Heart right ventricle (tissue), 16 donors: ENCODE measurements around the gene ATXN7L1. TPM values are rescaled to one million over a fixed set of nuclear protein-coding genes. Genes with fewer than 3 reads are reported as not detected.
"Not testable (repeated sequence)": the region's sequence is repeated elsewhere in the genome, so short reads cannot be mapped to it uniquely, and the experiment has no call there.

Source experiments
- ATAC-seq, 8 donors: fragments of 200-7000 bp; cut with Tn5 transposase; one replicate each; pipeline ENCODE4 v1.9.1; 2020; ENCODE audit warnings: mild to moderate bottlenecking in 8 of 8, moderate library complexity in 8 of 8, moderate number of reproducible peaks in 1 of 8
- DNase-seq, 2 donors: peaks; one replicate each; pipeline ENCODE4 v3.0.0-alpha.2; 2020
- H3K27ac ChIP-seq, 10 donors: fragments of 200-600 bp; sonication (generic) in 2 of 10; one replicate each; pipeline versions ENCODE4 v1.5.0 to v1.8.0; 2020 to 2022; ENCODE audit warnings: mild to moderate bottlenecking in 3 of 10
- H3K27me3 ChIP-seq, 7 donors: fragments of 200-600 bp; one replicate each; pipeline ENCODE4 v1.8.0; 2021 to 2022; ENCODE audit warnings: mild to moderate bottlenecking in 2 of 7
- H3K36me3 ChIP-seq, 9 donors: fragments of 200-600 bp; sonication (generic) in 1 of 9; one replicate each; pipeline versions ENCODE4 v1.5.0 to v1.8.0; 2020 to 2022; ENCODE audit warnings: mild to moderate bottlenecking in 2 of 9
- H3K4me1 ChIP-seq, 9 donors: fragments of 200-600 bp; sonication (generic) in 1 of 9; one replicate each; pipeline versions ENCODE4 v1.5.0 to v1.8.0; 2020 to 2022; ENCODE audit warnings: mild to moderate bottlenecking in 4 of 9
- H3K4me3 ChIP-seq, 10 donors: fragments of 200-600 bp; sonication (generic) in 2 of 10; one replicate each; pipeline versions ENCODE4 v1.5.0 to v1.8.0; 2020 to 2022; ENCODE audit warnings: mild to moderate bottlenecking in 7 of 10, moderate library complexity in 2 of 10
- H3K9me3 ChIP-seq, 11 donors: fragments of 200-600 bp in 10 of 11; sonication (generic) in 2 of 11; one replicate each; pipeline versions ENCODE4 v1.5.0 to v1.8.0; 2013 to 2022; ENCODE audit warnings: mild to moderate bottlenecking in 2 of 11, control low read depth in 1 of 11, moderate library complexity in 1 of 11
- WGBS, 2 donors: extraction: QIAGEN DNeasy Blood & Tissue Kit; methylation state at CpG; one replicate each; pipeline ENCODE4 v1.1.7; 2013; ENCODE audit warnings: inconsistent platforms in 1 of 2; 5-methylcytosine and 5-hydroxymethylcytosine counted together
- intact Hi-C, 10 donors: fragments of 100-400 bp; cut with DNase I; formaldehyde crosslinking; loops; one replicate each; pipeline versions ENCODE4 v1.11.1 to v1.14.2; 2022
- polyA plus RNA-seq, 2 donors: library from polyadenylated mRNA; stranded (reverse); fragments of 200-250 nt; gene quantifications; one replicate each; pipeline ENCODE4 v1.2.3, GENCODE V29; 2013
- total RNA-seq, 10 donors: library from RNA; stranded (reverse); fragmentation: NEBNext Ultra II Directional in 3 of 10; extraction: Animal tissue kit (Norgen Biotek cat#: 25700) in 3 of 10; gene quantifications; one replicate each; pipeline versions ENCODE4 v1.2.1 to v1.2.4, GENCODE V29; 2021 to 2023
- TF ChIP-seq, protein P1 (sequence below), 9 donors: fragments of 200-600 bp; sonication (generic) in 2 of 9; IDR thresholded peaks; one replicate each; pipeline versions ENCODE4 v1.5.0 to v1.8.0; 2021 to 2022; ENCODE audit warnings: antibody characterized with exemption in 9 of 9, mild to moderate bottlenecking in 5 of 9, moderate library complexity in 1 of 9
- donor health status: Arrhythmogenic right ventricular cardiomyopathy.
- donor health status: ischemic (EF 13 %, LVEDD 7.1; RV severe dilation, severe dysfunction).
- donor health status: healthy with polysubstance abuse.
- donor health status: DM: no; HTN: yes; CAD: no.
- donor health status: DM: no; HTN: no; CAD: no.
- donor health status: ischemic (EF 25% LVEDD 6.9; RV normal size, moderate dysfunction).
- donor health status: ischemic (EF 25% LVEDD 5.7; RV mildly dilated, moderate dysfunction).
- donor health status: healthy.
- donor health status: DM: yes; HTN: yes; CAD: no.
- donor health status: Ischemic cardiomyopathy.
- donor health status: ischemic (EF 35%, LVEDD 5.7; RV mildly dilated, moderate dysfunction).
- donor health status: nonischemic (EF 11% LVEDD 7.7; RV severe dilation, severe dysfunction).
- donor health status: DM: yes; HTN: yes; CAD: no.
- donor health status: PGD.
- donor health status: ischemic (EF 29% LVEDD 5.4; RV normal size, mild dysfunction).
- donor health status: nonischemic (EF 23%, LVEDD 6.1; RV moderate dilation, normal function).

ATXN7L1 gene
- total and polyA plus RNA-seq, 12 donors, result 1.7 to 7.2 (median 5.4) TPM

DNA sequence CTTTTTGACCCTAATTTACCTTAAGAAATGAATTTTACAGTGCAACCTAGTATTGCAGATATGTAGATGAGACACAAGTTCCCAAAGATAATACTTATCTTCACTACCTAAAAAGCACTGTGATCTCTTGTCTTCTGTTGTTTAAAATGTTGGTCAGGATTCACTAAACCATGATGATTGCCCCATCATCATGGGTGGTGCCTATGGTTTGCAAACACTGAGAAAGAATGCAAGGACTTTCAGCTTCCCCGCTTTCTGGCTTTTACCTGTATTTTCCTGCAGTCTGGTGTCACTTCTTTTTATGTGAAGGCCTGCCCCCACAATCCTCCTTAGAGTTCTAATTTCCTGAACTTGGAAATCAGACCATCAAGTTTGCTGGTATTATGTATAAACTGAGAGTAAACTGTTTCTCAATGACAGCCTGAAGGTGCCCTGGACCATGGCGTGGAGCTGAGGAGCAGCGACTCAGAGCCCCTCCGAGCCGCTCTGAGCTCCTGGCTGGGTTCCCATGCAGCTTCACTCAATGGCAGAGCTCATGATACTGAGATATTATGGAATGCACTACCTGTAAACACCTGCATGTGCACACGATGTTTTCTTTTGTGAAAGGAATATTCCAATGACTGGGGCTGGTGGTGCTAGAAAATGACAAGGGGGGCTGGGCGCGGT lies 176.7 kb downstream of the ATXN7L1 start:
- Histone ChIP-seq H3K36me3 (no peaks in the 10 kb centered on the region), H3K4me3 (no peak overlapping the region), H3K4me1 (no peaks in the 10 kb centered on the region), H3K9me3 (no peaks in the 10 kb centered on the region), H3K27me3 (no peaks in the 10 kb centered on the region), H3K27ac (no peak overlapping the region)
- ATAC-seq, result no peak
- WGBS, 2 donors, result 92 to 96% methylated on average over 8 of the region's 8 CpGs
- no peak for DNase-seq
- TF ChIP-seq, protein P1, sequence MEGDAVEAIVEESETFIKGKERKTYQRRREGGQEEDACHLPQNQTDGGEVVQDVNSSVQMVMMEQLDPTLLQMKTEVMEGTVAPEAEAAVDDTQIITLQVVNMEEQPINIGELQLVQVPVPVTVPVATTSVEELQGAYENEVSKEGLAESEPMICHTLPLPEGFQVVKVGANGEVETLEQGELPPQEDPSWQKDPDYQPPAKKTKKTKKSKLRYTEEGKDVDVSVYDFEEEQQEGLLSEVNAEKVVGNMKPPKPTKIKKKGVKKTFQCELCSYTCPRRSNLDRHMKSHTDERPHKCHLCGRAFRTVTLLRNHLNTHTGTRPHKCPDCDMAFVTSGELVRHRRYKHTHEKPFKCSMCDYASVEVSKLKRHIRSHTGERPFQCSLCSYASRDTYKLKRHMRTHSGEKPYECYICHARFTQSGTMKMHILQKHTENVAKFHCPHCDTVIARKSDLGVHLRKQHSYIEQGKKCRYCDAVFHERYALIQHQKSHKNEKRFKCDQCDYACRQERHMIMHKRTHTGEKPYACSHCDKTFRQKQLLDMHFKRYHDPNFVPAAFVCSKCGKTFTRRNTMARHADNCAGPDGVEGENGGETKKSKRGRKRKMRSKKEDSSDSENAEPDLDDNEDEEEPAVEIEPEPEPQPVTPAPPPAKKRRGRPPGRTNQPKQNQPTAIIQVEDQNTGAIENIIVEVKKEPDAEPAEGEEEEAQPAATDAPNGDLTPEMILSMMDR (IDR thresholded peaks at IDR 0.05), result no peak
- intact Hi-C loops, result loop anchor here in 1 of 10 donors (10.0 kb wide), 1 partner anchor 45 kb away; no protein-coding TSS in a partner anchor

DNA sequence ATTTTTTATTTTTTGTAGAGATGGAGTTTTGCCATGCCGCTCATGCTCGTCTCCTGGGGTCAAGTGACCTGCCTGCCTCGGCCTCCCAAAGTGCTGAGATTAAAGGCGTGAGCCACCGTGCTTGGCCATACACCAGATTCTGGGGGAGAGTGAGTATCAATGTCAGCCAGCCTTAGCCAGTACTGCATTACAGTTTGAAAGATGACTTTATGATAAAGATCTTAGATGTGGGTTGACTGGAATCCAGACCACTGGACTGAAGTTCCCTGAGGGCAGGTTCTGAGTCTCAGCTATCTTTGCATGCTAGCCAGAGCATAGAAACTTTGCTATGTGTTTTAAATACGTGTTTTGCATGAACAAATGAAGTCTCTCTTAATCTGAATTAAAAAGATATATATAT lies 177.9 kb downstream of the ATXN7L1 start:
- Histone ChIP-seq H3K36me3 (no peaks in the 10 kb centered on the region), H3K4me3 (no peak overlapping the region), H3K27me3 (no peaks in the 10 kb centered on the region), H3K9me3 (no peaks in the 10 kb centered on the region), H3K27ac (no peak overlapping the region), H3K4me1 (no peaks in the 10 kb centered on the region)
- intact Hi-C loops, result no loop called here
- 98% methylated on average over 6 of the region's 6 CpGs for WGBS, 2 donors
- TF ChIP-seq, protein P1 (IDR thresholded peaks at IDR 0.05), result no peak
- no peak for ATAC-seq
- no peak for DNase-seq

DNA sequence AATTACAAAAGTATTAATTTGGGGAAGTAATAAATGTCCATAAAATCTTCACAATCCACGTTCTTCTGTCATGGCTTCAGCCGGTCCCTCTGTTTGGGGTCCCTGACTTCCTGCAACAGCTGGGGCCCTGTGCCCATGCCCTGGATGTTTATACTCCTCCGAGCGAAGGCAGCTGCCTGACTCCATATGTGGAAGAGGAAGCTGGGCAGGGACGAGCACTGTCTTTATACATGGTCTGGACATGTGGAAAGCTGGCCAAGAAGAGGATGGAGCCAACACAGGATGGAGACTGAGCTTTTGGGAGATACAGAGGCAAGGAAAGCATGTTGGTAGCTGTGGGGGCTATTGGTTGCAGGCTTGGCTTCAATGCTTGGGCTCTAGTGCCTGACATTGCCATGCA lies 178.6 kb downstream of the ATXN7L1 start:
- 96% methylated on average over 5 of the region's 5 CpGs for WGBS, 2 donors
- TF ChIP-seq, protein P1 (IDR thresholded peaks at IDR 0.05), result no peak
- intact Hi-C loops, result no loop called here
- no peaks in the 10 kb centered on the region for H3K27me3 ChIP-seq
- H3K4me1 ChIP-seq, result no peaks in the 10 kb centered on the region
- DNase-seq, result no peak
- no peaks in the 10 kb centered on the region for H3K9me3 ChIP-seq
- no peak overlapping the region for H3K27ac ChIP-seq
- no peak overlapping the region for H3K4me3 ChIP-seq
- ATAC-seq, result no peak
- no peaks in the 10 kb centered on the region for H3K36me3 ChIP-seq

DNA sequence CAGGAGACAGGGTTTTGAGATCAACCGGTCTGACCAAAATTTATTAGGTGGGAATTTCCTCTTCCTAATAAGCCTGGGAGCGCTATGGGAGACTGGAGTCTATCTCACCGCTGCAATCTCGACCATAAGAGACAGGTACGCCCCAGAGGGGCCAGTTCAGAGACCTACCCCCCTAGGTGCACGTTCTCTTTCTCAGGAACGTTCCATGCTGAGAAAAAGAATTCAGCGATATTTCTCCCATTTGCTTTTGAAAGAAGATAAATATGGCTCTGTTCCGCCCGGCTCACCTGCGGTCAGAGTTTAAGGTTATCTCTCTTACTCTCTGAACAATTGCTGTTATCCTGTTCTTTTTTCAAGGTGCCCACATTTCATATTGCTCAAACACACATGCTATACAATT lies 179.2 kb downstream of the ATXN7L1 start:
- DNase-seq, H3K4me3 ChIP-seq, H3K36me3 ChIP-seq, H3K9me3 ChIP-seq, H3K4me1 ChIP-seq, ATAC-seq, H3K27me3 ChIP-seq, intact Hi-C loops, H3K27ac ChIP-seq: not testable (repeated sequence)
- 74 to 79% methylated on average over 11 of the region's 11 CpGs for whole genome bisulfite sequencing, 2 donors

DNA sequence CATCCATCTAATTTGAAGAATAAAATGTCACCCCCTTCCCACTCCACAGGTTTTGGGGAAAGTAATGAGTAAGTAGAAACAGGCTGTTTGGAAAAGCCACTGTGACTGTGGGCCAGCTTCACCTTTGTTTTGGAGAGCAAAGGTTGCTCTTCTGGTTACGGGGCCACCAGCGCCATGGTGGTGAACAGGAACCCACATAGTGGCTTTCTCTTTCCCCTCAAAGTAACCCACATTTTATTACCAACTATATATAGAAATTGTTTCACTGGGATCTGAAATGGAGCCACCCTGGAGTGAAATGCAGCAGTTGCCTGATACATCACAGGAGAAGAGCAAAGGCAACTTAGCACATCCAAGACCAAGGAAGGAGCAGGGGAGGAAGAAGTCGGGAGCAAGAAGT lies 182.8 kb downstream of the ATXN7L1 start:
- no peak overlapping the region for H3K27ac ChIP-seq
- 92 to 94% methylated on average over 3 of the region's 3 CpGs for WGBS, 2 donors
- no peak overlapping the region for H3K4me3 ChIP-seq
- H3K4me1 ChIP-seq, result peaks cover 0 to 14% (median 0%) of the 10 kb centered on the region in 9 donors
- intact Hi-C loops, result loop anchor here in 1 of 10 donors (5.0 kb wide), 1 partner anchor 41 kb away; no protein-coding TSS in a partner anchor
- no peaks in the 10 kb centered on the region for H3K9me3 ChIP-seq
- DNase-seq (no peak), ATAC-seq (no peak)
- no peaks in the 10 kb centered on the region for H3K36me3 ChIP-seq
- H3K27me3 ChIP-seq, result no peaks in the 10 kb centered on the region
- TF ChIP-seq, protein P1 (IDR thresholded peaks at IDR 0.05), result no peak
